ENCODE data around the gene NHS. TPM values are rescaled to one million over a fixed set of nuclear protein-coding genes. Genes with fewer than 3 reads are reported as not detected.

Gene NHS
- total RNA-seq, 2 donors from 2014 or later: 0.14 to 0.71 TPM

DNA sequence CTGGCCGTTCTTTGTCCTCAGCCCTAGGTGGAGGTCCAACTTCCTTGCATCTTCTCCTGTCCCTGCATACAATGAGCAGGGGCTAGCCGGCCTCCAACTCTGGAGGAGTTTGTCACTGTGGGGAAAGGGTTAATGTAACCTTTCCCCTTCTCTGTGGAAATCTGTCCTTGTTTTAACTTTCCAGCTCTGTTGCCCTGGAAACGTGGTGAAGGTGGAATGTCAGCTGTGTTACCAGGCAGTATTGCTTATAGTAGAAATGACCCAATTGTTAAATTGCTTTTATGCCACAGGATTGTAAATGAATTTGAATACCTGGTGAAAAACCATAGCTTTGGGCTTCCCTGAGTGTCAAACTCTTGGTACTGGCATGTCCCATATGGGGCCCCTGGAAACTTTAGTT, 230.7 kb downstream of the NHS start:
- Mint-ChIP-seq H3K4me3 (no peak overlapping the region), H3K27me3 (peaks cover 7 to 11% of the 10 kb centered on the region in 2 donors), H3K9me3 (no peaks in the 10 kb centered on the region), H3K36me3 (no peaks in the 10 kb centered on the region), H3K4me1 (ENCODE audit: low read depth in 2 of 2) (no peaks in the 10 kb centered on the region), H3K27ac (no peak overlapping the region)
- DNase-seq (ENCODE audit: low spot score) (no peak), ATAC-seq (no peak)

DNA sequence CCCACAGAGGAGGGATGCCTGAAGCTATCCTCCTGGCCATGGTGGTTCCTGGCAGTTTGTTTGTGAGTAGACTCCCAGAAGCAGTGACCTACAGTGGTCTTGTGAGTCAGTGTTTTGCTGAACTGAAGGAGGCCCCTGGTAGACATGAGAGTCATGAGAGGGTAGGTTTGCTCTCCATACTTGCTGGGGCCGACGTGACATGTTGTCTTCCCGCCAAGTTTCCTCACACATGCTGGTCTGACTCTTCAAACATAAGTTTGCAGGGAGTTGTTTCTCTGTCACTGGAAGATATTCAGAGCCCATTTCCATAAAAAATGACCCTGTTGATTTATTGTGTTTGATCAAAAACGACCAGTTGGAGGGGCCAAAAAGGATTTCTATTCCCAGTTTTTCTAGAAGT, 231.2 kb downstream of the NHS start:
- Mint-ChIP-seq H3K9me3 (no peaks in the 10 kb centered on the region), H3K27me3 (peaks cover under 1 to 6% of the 10 kb centered on the region in 2 donors), H3K36me3 (no peaks in the 10 kb centered on the region), H3K4me3 (no peak overlapping the region), H3K27ac (no peak overlapping the region), H3K4me1 (ENCODE audit: low read depth in 2 of 2) (no peaks in the 10 kb centered on the region)
- ATAC-seq (no peak), DNase-seq (ENCODE audit: low spot score) (no peak)

DNA sequence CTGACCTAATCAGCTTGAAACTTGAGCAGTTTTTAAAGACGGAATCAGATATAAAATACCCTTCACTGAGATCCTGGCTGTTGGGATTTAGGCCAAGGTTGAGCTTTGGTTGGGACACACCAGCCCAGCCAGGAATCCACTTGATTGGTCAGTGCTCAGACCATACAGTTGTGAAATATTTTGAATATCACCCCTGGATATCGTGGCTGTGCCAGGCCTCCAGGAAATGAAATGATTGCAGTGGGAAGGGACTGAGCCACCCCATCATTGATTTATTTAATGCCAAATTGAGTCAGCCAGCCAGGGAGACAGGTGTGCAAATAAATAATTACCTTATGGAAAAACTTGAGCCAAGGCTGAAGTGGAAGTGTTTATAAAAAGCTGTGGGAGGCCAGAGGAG, 233.9 kb downstream of the NHS start:
- Mint-ChIP-seq H3K4me3 (no peak overlapping the region), H3K27ac (no peak overlapping the region), H3K27me3 (peaks cover 0 to 12% of the 10 kb centered on the region in 2 donors), H3K9me3 (no peaks in the 10 kb centered on the region), H3K36me3 (no peaks in the 10 kb centered on the region), H3K4me1 (ENCODE audit: low read depth in 2 of 2) (no peaks in the 10 kb centered on the region)
- ATAC-seq (no peak), DNase-seq (ENCODE audit: low spot score) (no peak)

DNA sequence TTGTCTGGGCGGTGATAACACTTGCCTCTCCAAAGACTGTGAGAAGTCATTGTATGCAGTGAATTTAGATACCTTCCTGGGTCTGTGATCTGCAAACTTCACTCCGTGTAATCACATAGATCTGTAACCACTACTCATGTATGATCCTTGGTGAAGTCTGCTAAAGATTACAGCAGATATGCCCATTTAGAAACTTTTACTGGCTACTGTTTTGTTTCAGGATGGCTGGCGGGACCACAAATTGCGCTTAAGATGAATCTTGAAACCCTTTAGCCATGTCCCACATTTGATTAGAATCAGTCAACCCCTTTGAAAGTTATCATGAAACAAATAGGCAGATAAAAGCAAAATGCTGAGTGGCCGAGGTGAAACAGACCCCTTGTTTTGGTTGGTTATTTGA, 235.8 kb downstream of the NHS start:
- no peak overlapping the region for H3K27ac Mint-ChIP-seq
- H3K36me3 Mint-ChIP-seq: no peaks in the 10 kb centered on the region
- H3K4me1 Mint-ChIP-seq (ENCODE audit: low read depth in 2 of 2): no peaks in the 10 kb centered on the region
- H3K4me3 Mint-ChIP-seq: no peak overlapping the region
- peaks cover 0 to 14% of the 10 kb centered on the region in 2 donors for H3K27me3 Mint-ChIP-seq
- H3K9me3 Mint-ChIP-seq: no peaks in the 10 kb centered on the region
- DNase-seq (ENCODE audit: low spot score) (no peak), ATAC-seq (no peak)

DNA sequence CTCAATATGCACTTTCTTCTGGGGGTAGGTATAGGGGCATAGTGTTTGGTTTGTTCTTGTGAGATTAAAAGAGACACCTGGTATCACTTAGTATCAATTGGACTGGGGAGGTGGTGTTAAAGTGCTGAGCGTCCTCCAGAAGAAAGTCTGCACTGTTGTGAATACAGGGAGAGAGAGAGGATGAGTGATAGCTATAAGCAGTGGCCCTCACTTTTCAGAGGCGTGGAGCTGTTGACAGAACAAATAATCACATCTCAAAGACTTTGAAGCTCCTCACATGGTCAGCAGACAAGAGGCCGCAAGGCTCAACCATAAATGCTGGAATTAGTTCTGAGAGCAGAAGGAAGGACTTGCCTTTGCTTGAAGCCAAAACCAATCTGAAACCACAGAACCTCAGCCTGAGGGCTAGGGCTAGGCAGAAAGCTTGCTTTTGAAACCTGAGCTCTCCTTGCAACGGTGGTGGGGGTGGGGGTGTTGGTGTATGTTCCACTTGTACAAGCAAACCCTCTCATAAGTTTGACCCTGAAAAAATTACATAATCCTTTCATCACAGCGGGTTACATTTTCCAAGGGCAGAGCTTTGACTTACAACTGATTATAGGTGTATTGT, 239.1 kb downstream of the NHS start:
- H3K4me1 Mint-ChIP-seq (ENCODE audit: low read depth in 2 of 2): no peaks in the 10 kb centered on the region
- H3K36me3 Mint-ChIP-seq: no peaks in the 10 kb centered on the region
- no peak for DNase-seq (ENCODE audit: low spot score)
- no peaks in the 10 kb centered on the region for H3K9me3 Mint-ChIP-seq
- H3K27me3 Mint-ChIP-seq: peaks cover 0 to 14% of the 10 kb centered on the region in 2 donors
- no peak overlapping the region for H3K27ac Mint-ChIP-seq
- no peak for ATAC-seq
- H3K4me3 Mint-ChIP-seq: no peak overlapping the region

DNA sequence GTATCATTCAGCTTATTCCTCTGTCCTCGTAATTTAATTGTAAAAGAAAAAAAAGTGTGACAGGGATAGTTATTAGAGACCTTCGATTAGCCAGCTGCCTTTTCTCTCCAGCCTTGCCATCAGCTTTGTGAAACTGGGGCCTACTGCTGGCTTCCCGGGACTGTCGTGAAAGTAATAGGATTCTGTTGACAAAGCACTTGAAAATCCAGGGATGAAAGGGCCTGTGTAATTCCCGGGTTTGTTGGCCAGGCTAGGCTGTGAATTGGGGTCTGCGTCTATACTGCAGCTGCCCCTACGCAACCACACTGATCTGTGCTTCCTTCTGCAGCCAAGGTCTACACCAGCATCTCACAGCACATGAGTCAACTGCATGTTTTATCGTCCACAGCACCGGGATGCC, 241.9 kb downstream of the NHS start:
- H3K27ac Mint-ChIP-seq: no peak overlapping the region
- H3K4me3 Mint-ChIP-seq: no peak overlapping the region
- H3K27me3 Mint-ChIP-seq: peaks cover 0 to 13% of the 10 kb centered on the region in 2 donors
- ATAC-seq: no peak
- no peaks in the 10 kb centered on the region for H3K36me3 Mint-ChIP-seq
- H3K9me3 Mint-ChIP-seq: no peaks in the 10 kb centered on the region
- DNase-seq (ENCODE audit: low spot score): no peak
- H3K4me1 Mint-ChIP-seq (ENCODE audit: low read depth in 2 of 2): no peaks in the 10 kb centered on the region

DNA sequence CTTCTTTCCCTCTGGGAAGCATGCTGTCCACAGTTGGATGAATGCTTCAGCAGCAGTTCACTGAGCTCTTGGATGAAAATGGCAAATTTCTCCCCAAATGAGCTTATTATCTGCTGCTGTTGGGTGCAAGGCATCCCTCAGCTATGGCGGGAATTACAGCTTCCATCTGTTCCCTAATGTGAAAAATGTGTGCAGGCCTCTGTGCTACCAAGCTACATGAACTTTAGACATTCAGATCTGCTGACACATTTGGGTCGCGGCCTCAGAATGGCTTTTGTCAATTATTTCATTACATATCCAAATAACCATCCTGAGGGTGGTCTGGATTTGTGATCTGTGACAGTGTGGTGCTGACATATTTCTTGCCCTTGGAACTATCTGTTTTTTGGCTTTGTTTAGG, 242.8 kb downstream of the NHS start:
- Mint-ChIP-seq H3K27me3 (peaks cover 0 to 7% of the 10 kb centered on the region in 2 donors), H3K9me3 (no peaks in the 10 kb centered on the region), H3K27ac (no peak overlapping the region), H3K36me3 (no peaks in the 10 kb centered on the region), H3K4me1 (ENCODE audit: low read depth in 2 of 2) (no peaks in the 10 kb centered on the region), H3K4me3 (no peak overlapping the region)
- DNase-seq (ENCODE audit: low spot score): no peak
- ATAC-seq: no peak

DNA sequence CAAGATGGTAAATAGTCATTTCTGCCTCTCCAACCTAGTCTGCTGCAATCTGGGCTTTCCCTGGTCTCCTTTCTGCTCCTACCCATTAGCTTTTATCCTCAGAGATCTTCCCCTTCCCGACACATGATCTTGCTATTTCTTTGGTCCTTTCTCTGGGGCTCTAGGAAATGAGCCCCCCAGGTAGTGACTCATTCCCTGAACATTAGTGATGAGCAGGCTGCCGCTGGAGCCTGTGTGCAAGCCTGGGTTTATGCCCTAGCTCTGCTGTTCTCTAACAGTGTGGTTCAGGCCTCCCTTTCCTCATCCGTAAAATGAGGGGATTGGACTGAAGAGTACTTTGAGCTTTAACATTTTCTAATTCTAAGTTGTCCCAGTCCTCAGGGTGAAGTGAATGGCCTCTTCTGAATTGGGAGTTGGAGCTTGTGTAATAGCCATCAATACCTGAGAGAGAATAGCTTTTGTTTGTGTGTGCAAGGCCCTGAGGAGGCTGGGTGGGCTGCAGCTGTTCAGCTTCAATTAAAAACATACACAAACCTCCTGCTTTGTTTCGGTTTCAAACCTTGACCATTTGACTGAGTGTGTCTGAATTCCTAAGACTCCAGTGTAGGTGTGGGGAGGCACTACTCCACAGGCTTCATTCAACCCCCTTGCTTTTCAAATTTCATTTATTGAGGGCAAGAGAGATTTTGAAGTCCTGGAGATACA, 246.7 kb downstream of the NHS start:
- H3K9me3 Mint-ChIP-seq: no peaks in the 10 kb centered on the region
- peaks cover 0 to 3% of the 10 kb centered on the region in 2 donors for H3K27me3 Mint-ChIP-seq
- H3K4me1 Mint-ChIP-seq (ENCODE audit: low read depth in 2 of 2): no peaks in the 10 kb centered on the region
- ATAC-seq: no peak
- no peaks in the 10 kb centered on the region for H3K36me3 Mint-ChIP-seq
- H3K4me3 Mint-ChIP-seq: no peak overlapping the region
- no peak for DNase-seq (ENCODE audit: low spot score)
- H3K27ac Mint-ChIP-seq: no peak overlapping the region

DNA sequence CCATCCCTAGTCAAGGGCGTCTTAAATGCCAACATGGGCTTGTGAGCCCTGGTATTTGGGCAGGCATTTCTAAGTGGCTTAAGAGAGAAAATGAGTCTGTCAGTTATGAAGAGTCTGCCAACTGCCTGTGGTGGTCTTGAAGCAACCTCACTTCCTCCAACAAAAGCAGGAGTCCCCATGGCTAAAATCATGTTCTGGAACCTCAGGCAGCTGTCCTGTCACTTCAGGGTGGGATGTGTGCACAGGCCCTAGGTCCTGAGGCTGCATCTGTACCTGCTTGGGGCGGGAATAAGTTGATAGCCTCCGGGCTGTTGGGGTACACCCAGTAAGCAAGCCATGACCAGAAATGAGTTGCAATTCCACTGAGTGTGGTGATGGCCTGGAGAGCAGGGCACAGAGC, 247.3 kb downstream of the NHS start:
- Mint-ChIP-seq H3K27me3 (peaks cover 0 to 3% of the 10 kb centered on the region in 2 donors), H3K4me3 (no peak overlapping the region), H3K9me3 (no peaks in the 10 kb centered on the region), H3K4me1 (ENCODE audit: low read depth in 2 of 2) (no peaks in the 10 kb centered on the region), H3K27ac (no peak overlapping the region), H3K36me3 (no peaks in the 10 kb centered on the region)
- DNase-seq (ENCODE audit: low spot score) (no peak), ATAC-seq (no peak)

DNA sequence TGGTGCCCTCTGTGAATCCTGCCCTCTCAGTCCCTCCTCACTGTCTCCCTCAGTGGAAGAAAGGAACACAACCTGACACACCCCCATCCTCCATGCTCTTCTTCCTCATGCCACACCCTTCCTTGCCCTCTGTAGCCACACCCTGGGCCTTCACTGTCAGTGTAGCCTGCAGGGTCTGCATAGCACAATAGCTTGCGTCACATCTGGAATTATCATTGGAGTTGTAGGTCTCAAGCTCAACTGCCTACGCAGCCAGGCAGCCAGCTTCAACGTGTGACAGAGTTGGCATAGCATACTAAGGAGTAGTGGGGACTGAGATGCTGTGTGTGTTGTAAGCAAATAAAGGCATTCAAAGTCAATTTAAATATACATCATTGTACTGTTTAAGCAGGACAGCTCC, 248.8 kb downstream of the NHS start:
- DNase-seq (ENCODE audit: low spot score): no peak
- ATAC-seq: no peak
- Mint-ChIP-seq H3K27ac (no peak overlapping the region), H3K9me3 (no peaks in the 10 kb centered on the region), H3K36me3 (no peaks in the 10 kb centered on the region), H3K4me3 (no peak overlapping the region), H3K4me1 (ENCODE audit: low read depth in 2 of 2) (no peaks in the 10 kb centered on the region), H3K27me3 (peaks cover 0 to 3% of the 10 kb centered on the region in 2 donors)

DNA sequence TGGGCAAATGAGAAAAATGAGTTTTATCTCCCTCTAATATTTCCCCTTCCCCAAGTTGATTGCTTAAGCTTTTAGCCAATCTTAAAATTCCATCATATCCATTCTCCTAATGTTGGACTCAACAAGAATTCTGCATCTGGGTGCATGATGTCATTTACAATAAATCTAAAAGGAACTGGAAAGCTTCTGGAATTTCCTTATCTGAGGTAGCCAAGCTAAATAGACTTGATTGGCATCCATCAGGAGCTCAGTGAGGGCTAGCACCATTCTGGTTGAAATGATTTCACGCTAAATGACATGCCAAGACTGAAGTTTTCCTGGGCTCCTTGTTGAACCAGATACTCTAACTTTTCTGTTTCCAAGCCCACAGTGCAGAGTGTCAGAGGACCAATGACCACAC, 252.0 kb downstream of the NHS start:
- Mint-ChIP-seq H3K27me3 (peaks cover 0 to 2% of the 10 kb centered on the region in 2 donors), H3K36me3 (no peaks in the 10 kb centered on the region), H3K9me3 (no peaks in the 10 kb centered on the region), H3K4me1 (ENCODE audit: low read depth in 2 of 2) (no peaks in the 10 kb centered on the region), H3K4me3 (no peak overlapping the region), H3K27ac (no peak overlapping the region)
- DNase-seq (ENCODE audit: low spot score): no peak
- ATAC-seq: no peak

DNA sequence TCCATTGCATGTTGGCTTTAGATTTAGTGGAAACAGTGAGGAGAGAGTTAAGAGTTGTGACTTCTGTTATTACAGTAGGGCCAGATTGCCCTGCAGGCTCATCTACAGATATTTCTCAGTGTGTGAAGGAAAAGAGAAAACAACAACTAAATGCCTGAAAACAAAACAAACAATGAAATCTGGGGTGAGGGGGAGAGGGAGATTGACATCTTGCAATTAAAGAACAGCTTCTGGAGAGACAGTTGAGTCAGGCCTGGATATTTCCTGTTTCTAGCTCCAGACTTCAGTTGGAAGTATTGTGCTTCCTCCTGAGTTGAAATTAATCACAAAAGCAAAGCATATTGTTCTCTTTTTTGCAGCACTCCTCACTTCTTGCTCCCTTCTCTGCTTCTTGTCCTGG, 254.0 kb downstream of the NHS start:
- no peaks in the 10 kb centered on the region for H3K4me1 Mint-ChIP-seq (ENCODE audit: low read depth in 2 of 2)
- peaks cover 0 to 2% of the 10 kb centered on the region in 2 donors for H3K27me3 Mint-ChIP-seq
- no peaks in the 10 kb centered on the region for H3K9me3 Mint-ChIP-seq
- DNase-seq (ENCODE audit: low spot score) (no peak), ATAC-seq (no peak)
- no peak overlapping the region for H3K27ac Mint-ChIP-seq
- no peak overlapping the region for H3K4me3 Mint-ChIP-seq
- H3K36me3 Mint-ChIP-seq: no peaks in the 10 kb centered on the region

DNA sequence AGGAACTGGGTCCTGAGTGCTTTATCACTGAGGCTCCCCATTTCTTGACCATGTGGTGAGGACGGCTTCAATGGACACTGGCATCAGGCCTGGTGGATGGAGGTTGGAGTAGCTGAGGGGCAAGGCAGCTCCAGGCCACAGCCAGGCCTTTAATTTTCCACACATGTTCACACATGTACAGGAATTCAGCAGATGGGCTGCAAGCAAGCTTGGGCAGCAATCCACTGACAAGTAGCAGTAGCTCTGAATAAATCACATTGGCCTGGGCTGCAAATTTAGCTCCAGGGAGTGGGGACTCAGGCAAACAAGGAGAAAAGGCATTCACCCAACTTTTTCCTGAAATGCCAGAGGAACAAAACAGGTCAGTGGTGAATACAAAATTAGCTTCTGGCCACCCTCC, 254.5 kb downstream of the NHS start:
- no peaks in the 10 kb centered on the region for H3K36me3 Mint-ChIP-seq
- no peaks in the 10 kb centered on the region for H3K4me1 Mint-ChIP-seq (ENCODE audit: low read depth in 2 of 2)

DNA sequence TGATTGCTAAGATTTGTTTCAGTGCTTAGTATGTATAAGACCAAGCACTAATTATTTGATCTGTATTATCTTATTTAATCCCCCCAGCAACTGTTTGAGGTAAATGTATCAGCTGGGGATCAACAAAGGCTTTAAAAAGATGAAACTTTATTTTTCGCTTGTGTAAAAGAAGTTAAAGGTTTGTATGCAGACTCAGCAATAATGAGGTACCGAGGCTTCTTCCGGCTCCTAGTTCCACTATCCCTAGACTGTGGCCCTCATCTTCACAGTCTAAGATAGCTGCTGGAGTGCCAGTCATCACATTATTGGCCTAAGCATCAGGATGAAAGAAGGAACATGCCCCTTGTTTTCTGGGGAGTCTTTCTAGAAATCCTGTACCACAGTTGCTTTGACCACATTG, 256.6 kb downstream of the NHS start:
- no peaks in the 10 kb centered on the region for H3K4me1 Mint-ChIP-seq (ENCODE audit: low read depth in 2 of 2)
- peaks cover 0 to 2% of the 10 kb centered on the region in 2 donors for H3K27me3 Mint-ChIP-seq
- ATAC-seq (no peak), DNase-seq (ENCODE audit: low spot score) (no peak)
- H3K36me3 Mint-ChIP-seq: no peaks in the 10 kb centered on the region
- H3K4me3 Mint-ChIP-seq: no peak overlapping the region
- no peaks in the 10 kb centered on the region for H3K9me3 Mint-ChIP-seq
- H3K27ac Mint-ChIP-seq: no peak overlapping the region

More for the DNA sequence above, 254.5 kb downstream of the NHS start:
- DNase-seq (ENCODE audit: low spot score) (no peak), ATAC-seq (no peak)
- no peak overlapping the region for H3K27ac Mint-ChIP-seq
- H3K4me3 Mint-ChIP-seq: no peak overlapping the region
- no peaks in the 10 kb centered on the region for H3K9me3 Mint-ChIP-seq
- peaks cover 0 to 2% of the 10 kb centered on the region in 2 donors for H3K27me3 Mint-ChIP-seq

DNA sequence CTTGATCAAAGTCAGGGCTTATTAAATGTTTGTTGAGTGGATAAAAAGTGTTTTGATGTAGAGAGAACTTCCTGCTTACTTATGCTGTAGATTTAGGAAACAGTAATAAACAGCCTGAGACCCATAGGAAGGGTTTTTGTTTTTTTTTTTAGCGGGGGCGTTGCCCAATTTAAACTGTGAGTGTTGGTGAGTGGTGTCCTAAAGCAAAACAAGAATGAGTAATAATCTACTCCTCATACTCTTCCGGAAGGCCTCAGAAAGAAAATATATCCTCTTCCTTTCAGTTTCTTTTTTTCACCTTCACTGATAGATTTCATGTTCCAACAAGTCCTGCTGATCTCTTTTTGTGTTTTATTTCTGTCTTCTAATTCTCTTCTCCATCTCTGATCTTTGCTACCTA, 257.9 kb downstream of the NHS start:
- Mint-ChIP-seq H3K4me1 (ENCODE audit: low read depth in 2 of 2) (no peaks in the 10 kb centered on the region), H3K9me3 (no peaks in the 10 kb centered on the region), H3K27ac (no peak overlapping the region), H3K4me3 (peak overlapping the region; percentile 7), H3K36me3 (no peaks in the 10 kb centered on the region), H3K27me3 (peaks cover 0 to 2% of the 10 kb centered on the region in 2 donors)
- DNase-seq (ENCODE audit: low spot score) (no peak), ATAC-seq (no peak)
